Natural killer cell (primary cell): ENCODE measurements around the gene ADGRG6. TPM values are rescaled to one million over a fixed set of nuclear protein-coding genes. Genes with fewer than 3 reads are reported as not detected.

ENCODE experiments used
- ATAC-seq, 3 donors: fragments of 150-1000 bp in 2 of 3; fragments of 200-7000 bp in 1 of 3; cut with Tn5 transposase; 1 replicate in 1 of 3; 2 replicates in 2 of 3; pipeline ENCODE4 v1.10.0; 2021; ENCODE audit warnings: mild to moderate bottlenecking in 2 of 3, moderate library complexity in 2 of 3
- DNase-seq, 2 donors: peaks; one replicate each; pipeline versions ENCODE4 v3.0.0 to v3.0.0-alpha.2; 2013 to 2021; ENCODE audit warnings: mixed read lengths in 1 of 2
- H3K27ac ChIP-seq: one replicate; pipeline ENCODE4 v1.5.1; 2013; ENCODE audit warnings: mild to moderate bottlenecking, low read length
- H3K27me3 ChIP-seq: one replicate; pipeline ENCODE4 v1.6.1; 2013; ENCODE audit warnings: low read length; ENCODE audit not compliant: control insufficient read depth, insufficient read depth
- H3K36me3 ChIP-seq: one replicate; pipeline ENCODE4 v1.6.1; 2013; ENCODE audit warnings: low read length; ENCODE audit not compliant: control insufficient read depth, insufficient read depth
- H3K4me1 ChIP-seq: one replicate; pipeline ENCODE4 v1.6.1; 2013; ENCODE audit warnings: low read length; ENCODE audit not compliant: control insufficient read depth, insufficient read depth
- H3K4me3 ChIP-seq: one replicate; pipeline ENCODE4 v1.5.1; 2013; ENCODE audit warnings: low read length
- H3K9me3 ChIP-seq: one replicate; pipeline ENCODE4 v1.6.1; 2013; ENCODE audit warnings: low read length; ENCODE audit not compliant: control insufficient read depth, insufficient read depth
- H3K27ac Mint-ChIP-seq, 2 donors: one replicate each; pipeline ENCODE4 v1.8.0; 2022; ENCODE audit warnings: mild to moderate bottlenecking in 2 of 2, mixed read lengths in 2 of 2, moderate library complexity in 1 of 2
- H3K27me3 Mint-ChIP-seq, 2 donors: one replicate each; pipeline ENCODE4 v1.8.0; 2022; ENCODE audit warnings: low read depth in 2 of 2, mixed read lengths in 2 of 2
- H3K36me3 Mint-ChIP-seq: one replicate; pipeline ENCODE4 v1.8.0; 2022; ENCODE audit warnings: mixed read lengths
- H3K4me1 Mint-ChIP-seq, 2 donors: one replicate each; pipeline ENCODE4 v1.8.0; 2022; ENCODE audit warnings: mixed read lengths in 2 of 2
- H3K4me3 Mint-ChIP-seq: one replicate; pipeline ENCODE4 v1.8.0; 2022; ENCODE audit warnings: mild to moderate bottlenecking, moderate library complexity, mixed read lengths
- H3K9me3 Mint-ChIP-seq, 2 donors: one replicate each; pipeline ENCODE4 v1.8.0; 2022; ENCODE audit warnings: mixed read lengths in 2 of 2
- CTCF ChIP-seq: fragments of 200-600 bp; IDR thresholded peaks from one replicate; pipeline ENCODE4 v1.8.0; 2022; ENCODE audit warnings: antibody characterized with exemption
- WGBS: methylation state at CpG from one replicate; pipeline ENCODE4 v1.1.7; 2013; ENCODE audit warnings: missing lambda C conversion rate; ENCODE audit not compliant: insufficient coverage; 5-methylcytosine and 5-hydroxymethylcytosine counted together
- intact Hi-C: fragments of 100-400 bp; cut with micrococcal nuclease; formaldehyde crosslinking; loops from one replicate; pipeline ENCODE4 v1.14.2; 2022
- total RNA-seq, 4 donors: library from RNA; stranded (reverse); fragments of 120-200 nt in 1 of 4; gene quantifications; one replicate each; pipeline versions ENCODE4 v1.2.3 to v1.2.4, GENCODE V29; 2013 to 2022

Gene ADGRG6
- total RNA-seq, 3 donors from 2014 or later (not counting 1 experiment from before 2014, with no cell fraction given), result 0.05 to 0.24 TPM; not detected in 1

GRCh38 chr6:142413111-142413510 lies 111.3 kb downstream of the ADGRG6 start:
- no peak overlapping the region for H3K4me3 Mint-ChIP-seq
- H3K36me3 Mint-ChIP-seq, result no peaks in the 10 kb centered on the region
- TF ChIP-seq CTCF, result no peak
- ATAC-seq, result no peak
- H3K4me3 ChIP-seq, result no peak overlapping the region
- no peaks in the 10 kb centered on the region for H3K4me1 ChIP-seq
- H3K36me3 ChIP-seq, result no peaks in the 10 kb centered on the region
- no peak for DNase-seq
- H3K27ac ChIP-seq, result no peak overlapping the region
- H3K9me3 Mint-ChIP-seq, result no peaks in the 10 kb centered on the region
- no peaks in the 10 kb centered on the region for H3K27me3 ChIP-seq
- no peaks in the 10 kb centered on the region for H3K4me1 Mint-ChIP-seq
- no peak overlapping the region for H3K27ac Mint-ChIP-seq
- intact Hi-C loops, result no loop called here
- peaks cover 2 to 7% of the 10 kb centered on the region in 2 donors for H3K27me3 Mint-ChIP-seq
- no peaks in the 10 kb centered on the region for H3K9me3 ChIP-seq

DNA sequence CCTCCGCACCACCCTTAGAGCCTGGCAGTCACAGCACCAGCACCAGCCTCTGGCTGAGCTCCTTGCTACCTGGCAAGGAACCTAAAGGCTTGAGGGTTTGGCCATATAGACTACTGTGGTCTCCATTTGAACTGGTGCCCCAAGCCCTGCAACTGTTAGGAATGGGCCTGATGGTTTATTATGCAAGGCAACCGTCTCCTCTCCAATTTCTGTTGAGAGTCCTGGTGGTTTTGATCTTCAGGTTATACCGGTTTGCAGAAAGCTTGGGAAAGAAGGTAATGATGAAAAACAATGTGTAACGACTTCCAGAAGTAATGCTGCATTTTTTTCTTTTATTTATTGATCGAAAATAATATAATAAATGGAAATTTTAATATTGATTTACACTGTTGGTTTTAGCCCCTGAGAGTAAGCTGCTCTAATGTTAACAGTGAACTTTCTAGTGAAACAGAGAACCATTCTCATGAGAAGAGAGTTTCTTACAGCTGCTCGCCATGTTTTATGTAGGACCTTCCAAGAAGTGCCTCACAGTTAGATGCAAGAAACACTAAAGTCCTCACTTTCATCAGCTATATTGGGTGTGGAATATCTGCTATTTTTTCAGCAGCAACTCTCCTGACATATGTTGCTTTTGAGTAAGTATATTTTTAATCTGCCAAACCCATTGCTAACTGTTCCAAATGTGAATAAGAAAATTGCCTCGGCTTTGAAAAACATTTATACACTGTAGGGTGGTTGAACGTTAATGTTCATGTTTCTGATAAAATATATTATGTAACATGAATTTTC lies 112.8 kb downstream of the ADGRG6 start:
- Mint-ChIP-seq H3K4me3 (no peak overlapping the region), H3K36me3 (no peaks in the 10 kb centered on the region), H3K4me1 (no peaks in the 10 kb centered on the region), H3K9me3 (no peaks in the 10 kb centered on the region), H3K27ac (no peak overlapping the region), H3K27me3 (no peaks in the 10 kb centered on the region)
- no peaks in the 10 kb centered on the region for H3K27me3 ChIP-seq
- H3K9me3 ChIP-seq, result no peaks in the 10 kb centered on the region
- H3K4me1 ChIP-seq, result no peaks in the 10 kb centered on the region
- no peak for ATAC-seq
- no peak for DNase-seq
- H3K36me3 ChIP-seq, result no peaks in the 10 kb centered on the region
- H3K27ac ChIP-seq, result no peak overlapping the region
- 84% methylated on average over 4 of the region's 8 CpGs for WGBS
- H3K4me3 ChIP-seq, result no peak overlapping the region
- no peak for TF ChIP-seq CTCF
- intact Hi-C loops, result no loop called here

GRCh38 chr6:142416179-142416578 lies 114.4 kb downstream of the ADGRG6 start:
- Histone ChIP-seq H3K36me3 (no peaks in the 10 kb centered on the region), H3K27ac (no peak overlapping the region), H3K27me3 (no peaks in the 10 kb centered on the region), H3K4me3 (no peak overlapping the region), H3K4me1 (no peaks in the 10 kb centered on the region), H3K9me3 (no peaks in the 10 kb centered on the region)
- Mint-ChIP-seq H3K36me3 (no peaks in the 10 kb centered on the region), H3K4me1 (no peaks in the 10 kb centered on the region), H3K27me3 (no peaks in the 10 kb centered on the region), H3K27ac (no peak overlapping the region), H3K9me3 (no peaks in the 10 kb centered on the region), H3K4me3 (no peak overlapping the region)
- TF ChIP-seq CTCF, result no peak
- WGBS, result 63% methylated on average over 3 of the region's 3 CpGs
- ATAC-seq, result no peak
- DNase-seq, result no peak
- intact Hi-C loops, result no loop called here

DNA sequence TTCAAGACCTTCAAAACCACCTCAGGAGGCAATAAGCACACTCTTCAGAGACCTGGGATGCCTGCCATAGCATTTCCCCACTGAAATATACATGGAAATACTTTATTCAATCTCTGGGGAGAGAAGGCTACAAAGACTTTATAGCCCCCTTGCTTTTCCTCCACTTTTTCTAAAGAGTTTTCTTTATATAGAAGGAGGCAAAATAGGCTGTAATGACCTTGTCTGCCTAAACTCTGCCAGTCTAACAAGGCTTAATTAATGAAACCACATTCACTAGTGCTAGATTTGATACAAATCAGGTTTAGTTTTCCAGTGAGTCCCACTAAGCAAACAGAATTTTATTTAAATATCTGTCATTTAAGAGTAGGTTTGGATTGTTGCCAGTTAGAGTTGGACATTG lies 114.9 kb downstream of the ADGRG6 start:
- Histone ChIP-seq H3K4me1 (no peaks in the 10 kb centered on the region), H3K27ac (no peak overlapping the region), H3K9me3 (no peaks in the 10 kb centered on the region), H3K36me3 (no peaks in the 10 kb centered on the region), H3K27me3 (no peaks in the 10 kb centered on the region), H3K4me3 (no peak overlapping the region)
- DNase-seq, result no peak
- Mint-ChIP-seq H3K27me3 (no peaks in the 10 kb centered on the region), H3K27ac (no peak overlapping the region), H3K4me1 (no peaks in the 10 kb centered on the region), H3K36me3 (no peaks in the 10 kb centered on the region), H3K4me3 (no peak overlapping the region), H3K9me3 (no peaks in the 10 kb centered on the region)
- ATAC-seq, result no peak
- intact Hi-C loops, result no loop called here
- no peak for TF ChIP-seq CTCF
